ENCODE results near the gene LRRN3. TPM values are rescaled to one million over a fixed set of nuclear protein-coding genes. Genes with fewer than 3 reads are reported as not detected.

Gene LRRN3
- total and polyA plus RNA-seq, 2 of the 4 experiments (the other 2 are of a cell fraction): 6.9 to 15.2 TPM

DNA sequence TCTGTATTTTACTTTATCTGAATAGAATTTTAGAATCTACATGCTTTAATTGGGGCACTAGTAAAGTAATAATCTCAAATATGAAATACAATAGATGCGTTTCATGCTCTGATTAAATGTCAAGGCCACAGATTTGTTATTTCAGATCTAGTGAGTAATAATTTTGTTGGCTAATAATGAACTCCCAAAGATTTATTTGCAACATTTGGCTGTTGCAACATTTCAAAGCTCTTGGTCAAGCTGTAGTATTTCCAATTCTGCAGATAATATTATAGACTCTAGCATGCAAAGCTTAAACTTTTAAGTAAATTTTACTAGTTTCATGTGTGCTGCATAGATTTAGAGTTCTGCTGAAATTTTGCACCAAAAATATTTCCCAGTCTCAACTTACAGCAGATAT lies 16.7 kb downstream of the LRRN3 start:
- Histone ChIP-seq H3K4me3 (ENCODE audit: insufficient read depth, low read depth, low read length) (no peak overlapping the region), H3K27me3 (ENCODE audit: control insufficient read depth, insufficient read depth, low read length) (no peaks in the 10 kb centered on the region), H2AK9ac (replicated peaks; ENCODE audit: low read depth, low read length, poor library complexity) (no peak overlapping the region), H3K27ac (ENCODE audit: insufficient read depth, low read length) (no peak overlapping the region), H3K56ac (ENCODE audit: extremely low read depth, insufficient read depth, low read length) (no peak overlapping the region), H3K9ac (ENCODE audit: low read depth, low read length) (no peak overlapping the region), H3K36me3 (ENCODE audit: control insufficient read depth, insufficient read depth, low read length) (no peaks in the 10 kb centered on the region), H3K23ac (ENCODE audit: low read depth, low read length) (no peak overlapping the region), H2BK5ac (ENCODE audit: low read depth, low read length, poor library complexity, severe bottlenecking) (no peak overlapping the region), H3K79me1 (ENCODE audit: low read depth in 1 of 2, low read length in 2 of 2) (no peaks in the 10 kb centered on the region), H3K9me3 (ENCODE audit: control insufficient read depth, insufficient read depth, low read length) (no peaks in the 10 kb centered on the region), H4K20me1 (ENCODE audit: insufficient read depth, low read length) (no peaks in the 10 kb centered on the region), H3K4ac (ENCODE audit: low read depth, low read length) (no peak overlapping the region), H3K9me1 (ENCODE audit: insufficient read depth, low read length) (peaks cover 4% of the 10 kb centered on the region; the same call in 1 of the 2 replicates), H2BK20ac (ENCODE audit: low read depth, low read length) (no peak overlapping the region), H2AK5ac (ENCODE audit: low read depth, low read length) (no peak overlapping the region), H2BK120ac (ENCODE audit: low read depth, low read length) (no peak overlapping the region), H3K4me1 (ENCODE audit: control insufficient read depth, insufficient read depth, low read length) (no peaks in the 10 kb centered on the region; the same call in 1 of the 2 replicates), H3K18ac (ENCODE audit: low read depth, low read length) (no peak overlapping the region), H4K8ac (ENCODE audit: low read depth in 2 of 2, low read length in 2 of 2) (no peak overlapping the region), H3K14ac (replicated peaks; ENCODE audit: low read depth, low read length) (no peak overlapping the region), H3K4me2 (ENCODE audit: low read depth, low read length) (no peak overlapping the region), H4K91ac (ENCODE audit: insufficient read depth, low read depth, low read length) (no peak overlapping the region), H2AFZ (replicated peaks; ENCODE audit: low read length, poor library complexity) (no peak overlapping the region), H2BK15ac (ENCODE audit: low read depth, low read length) (no peak overlapping the region), H4K5ac (ENCODE audit: low read depth, low read length) (no peak overlapping the region)
- in situ Hi-C loops (cut with MboI; ENCODE audit: low sequenced_read_pairs) (no loop called here), dilution Hi-C loops (cut with HindIII; ENCODE audit: low sequenced_read_pairs, unreplicated experiment) (no loop called here), intact Hi-C loops (cut with micrococcal nuclease) (no loop called here)
- BruUV-seq (replicated peaks): no TSS peak
- no CpG with 5 or more reads among the region's 1 CpG for WGBS, 2 experiments (ENCODE audit: extremely low coverage in 2 of 2, insufficient read length in 1 of 2)
- ATAC-seq (ENCODE audit: low read depth) (no peak), DNase-seq (peak; percentile 33)
- ChIA-PET CTCF (no interaction called here), POLR2A (ENCODE audit: unreplicated experiment) (no interaction called here)
- TF ChIP-seq CEBPB (IDR thresholded peaks at IDR 0.05; ENCODE audit: low read depth, low read length) (peak; percentile 51), POLR2A (IDR thresholded peaks at IDR 0.05; ENCODE audit: low read depth, low read length) (no peak), MXI1 (IDR thresholded peaks at IDR 0.05; ENCODE audit: borderline replicate concordance, low read depth, low read length) (no peak)
